ENCODE results near the gene RBM42.

The RBM42 gene

GRCh38 chr19:35629332-35629633, 447 bp downstream of the RBM42 start:
- no peak for DNase-seq (ENCODE audit: low read depth in 1 of 2, low spot score in 1 of 2)
- TF ChIP-seq JUND (IDR thresholded peaks at IDR 0.05; ENCODE audit: low read depth) = no peak
- in situ Hi-C loops (cut with HindIII; ENCODE audit: low pct_unique_long_range_greater_than_20kb, low sequenced_read_pairs) = no loop called here

- in situ Hi-C loops (cut with HindIII; ENCODE audit: low pct_unique_long_range_greater_than_20kb, low sequenced_read_pairs) = no loop called here
- DNase-seq (ENCODE audit: low read depth in 1 of 2, low spot score in 1 of 2) = no peak
- TF ChIP-seq JUND (IDR thresholded peaks at IDR 0.05; ENCODE audit: low read depth) = no peak
Measured at GRCh38 chr19:35633727-35634440, 5.0 kb downstream of the RBM42 start.

- TF ChIP-seq JUND (IDR thresholded peaks at IDR 0.05; ENCODE audit: low read depth) = no peak
- in situ Hi-C loops (cut with HindIII; ENCODE audit: low pct_unique_long_range_greater_than_20kb, low sequenced_read_pairs) = no loop called here
Measured at GRCh38 chr19:35636651-35637050, 7.8 kb downstream of the RBM42 start.

GRCh38 chr19:35637165-35637564, 8.3 kb downstream of the RBM42 start:
- in situ Hi-C loops (cut with HindIII; ENCODE audit: low pct_unique_long_range_greater_than_20kb, low sequenced_read_pairs) = no loop called here
- no peak for TF ChIP-seq JUND (IDR thresholded peaks at IDR 0.05; ENCODE audit: low read depth)

More at GRCh38 chr19:35636651-35637050, 7.8 kb downstream of the RBM42 start:
- no peak for DNase-seq (ENCODE audit: low read depth in 1 of 2, low spot score in 1 of 2)

GRCh38 chr19:35639321-35639639, 10.4 kb downstream of the RBM42 start:
- no peak for DNase-seq (ENCODE audit: low read depth in 1 of 2, low spot score in 1 of 2)
- in situ Hi-C loops (cut with HindIII; ENCODE audit: low pct_unique_long_range_greater_than_20kb, low sequenced_read_pairs) = no loop called here
- TF ChIP-seq JUND (IDR thresholded peaks at IDR 0.05; ENCODE audit: low read depth) = no peak

More at GRCh38 chr19:35637165-35637564, 8.3 kb downstream of the RBM42 start:
- no peak for DNase-seq (ENCODE audit: low read depth in 1 of 2, low spot score in 1 of 2)

- no peak for DNase-seq (ENCODE audit: low read depth in 1 of 2, low spot score in 1 of 2)
- in situ Hi-C loops (cut with HindIII; ENCODE audit: low pct_unique_long_range_greater_than_20kb, low sequenced_read_pairs) = no loop called here
- no peak for TF ChIP-seq JUND (IDR thresholded peaks at IDR 0.05; ENCODE audit: low read depth)
Measured at GRCh38 chr19:35639863-35640262, 11.0 kb downstream of the RBM42 start.

- no peak for TF ChIP-seq JUND (IDR thresholded peaks at IDR 0.05; ENCODE audit: low read depth)
- in situ Hi-C loops (cut with HindIII; ENCODE audit: low pct_unique_long_range_greater_than_20kb, low sequenced_read_pairs) = no loop called here
- DNase-seq (ENCODE audit: low read depth in 1 of 2, low spot score in 1 of 2) = no peak
Measured at GRCh38 chr19:35641515-35642151, 12.8 kb downstream of the RBM42 start, which contains the start of gene ETV2. Gene ETV2 (plus strand): TSS chr19:35641745. CDS start chr19:35642461, 716 bp downstream.

- no peak for DNase-seq (ENCODE audit: low read depth in 1 of 2, low spot score in 1 of 2)
- in situ Hi-C loops (cut with HindIII; ENCODE audit: low pct_unique_long_range_greater_than_20kb, low sequenced_read_pairs) = no loop called here
- TF ChIP-seq JUND (IDR thresholded peaks at IDR 0.05; ENCODE audit: low read depth) = no peak
Measured at GRCh38 chr19:35642312-35642711, 13.5 kb downstream of the RBM42 start.

GRCh38 chr19:35642798-35643254, 14.0 kb downstream of the RBM42 start:
- in situ Hi-C loops (cut with HindIII; ENCODE audit: low pct_unique_long_range_greater_than_20kb, low sequenced_read_pairs) = no loop called here
- TF ChIP-seq JUND (IDR thresholded peaks at IDR 0.05; ENCODE audit: low read depth) = no peak
- DNase-seq (ENCODE audit: low read depth in 1 of 2, low spot score in 1 of 2) = no peak

GRCh38 chr19:35643255-35644205, 14.7 kb downstream of the RBM42 start:
- TF ChIP-seq JUND (IDR thresholded peaks at IDR 0.05; ENCODE audit: low read depth) = no peak
- in situ Hi-C loops (cut with HindIII; ENCODE audit: low pct_unique_long_range_greater_than_20kb, low sequenced_read_pairs) = no loop called here
- DNase-seq (ENCODE audit: low read depth in 1 of 2, low spot score in 1 of 2) = peak; percentile 81 to 89

- in situ Hi-C loops (cut with HindIII; ENCODE audit: low pct_unique_long_range_greater_than_20kb, low sequenced_read_pairs) = no loop called here
- DNase-seq (ENCODE audit: low read depth in 1 of 2, low spot score in 1 of 2) = peak; percentile 93 to 96
- no peak for TF ChIP-seq JUND (IDR thresholded peaks at IDR 0.05; ENCODE audit: low read depth)
Measured at GRCh38 chr19:35644206-35644986, 15.6 kb downstream of the RBM42 start.
